Uterus (tissue), 2 donors: Measurements from ENCODE around the gene KDM4C.

Experiments
- CTCF ChIP-seq, 4 experiments: fragments of 200-600 bp in 2 of 4; fragments of 450-650 bp in 2 of 4; sonication (generic) in 2 of 4; IDR thresholded peaks; one replicate each; pipeline ENCODE4 v1.5.1; 2016 to 2019; ENCODE audit warnings: antibody characterized with exemption in 4 of 4, mild to moderate bottlenecking in 2 of 4, moderate library complexity in 1 of 4
- POLR2A ChIP-seq, 2 donors: fragments of 450-650 bp; IDR thresholded peaks; one replicate each; pipeline ENCODE4 v1.6.1; 2016; ENCODE audit warnings: antibody characterized with exemption in 2 of 2, mild to moderate bottlenecking in 1 of 2, moderate library complexity in 1 of 2

DNA sequence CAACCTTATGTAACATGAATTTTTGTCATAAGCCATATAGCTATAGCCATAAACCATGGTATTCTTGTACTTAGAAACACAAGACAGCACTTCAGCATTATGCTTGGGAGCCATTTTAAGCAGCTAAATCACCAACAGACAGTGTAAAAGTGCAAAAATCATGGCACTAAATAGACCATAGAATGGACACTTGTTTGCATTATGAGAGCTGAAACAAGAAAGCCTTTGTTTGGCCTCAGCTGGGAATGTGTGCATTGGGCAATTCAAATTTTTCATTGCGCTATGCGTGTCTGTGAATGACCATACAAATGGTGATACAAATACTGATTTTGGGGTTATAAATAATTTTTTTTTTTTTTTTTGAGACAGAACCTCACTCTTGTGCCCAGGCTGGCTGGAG is 23.7 kb downstream of the KDM4C start:
- TF ChIP-seq CTCF (IDR thresholded peaks at IDR 0.05) (no peak), POLR2A (IDR thresholded peaks at IDR 0.05) (no peak)
